ENCODE results near the gene DPH7. TPM values are rescaled to one million over a fixed set of nuclear protein-coding genes. Genes with fewer than 3 reads are reported as not detected.
A peak's percentile ranks its signal among the peaks of the same experiment; 100 is the strongest.

The DPH7 gene
- total RNA-seq, 4 donors from 2014 or later: 40.8 to 61.5 (median 42.4) TPM

DNA sequence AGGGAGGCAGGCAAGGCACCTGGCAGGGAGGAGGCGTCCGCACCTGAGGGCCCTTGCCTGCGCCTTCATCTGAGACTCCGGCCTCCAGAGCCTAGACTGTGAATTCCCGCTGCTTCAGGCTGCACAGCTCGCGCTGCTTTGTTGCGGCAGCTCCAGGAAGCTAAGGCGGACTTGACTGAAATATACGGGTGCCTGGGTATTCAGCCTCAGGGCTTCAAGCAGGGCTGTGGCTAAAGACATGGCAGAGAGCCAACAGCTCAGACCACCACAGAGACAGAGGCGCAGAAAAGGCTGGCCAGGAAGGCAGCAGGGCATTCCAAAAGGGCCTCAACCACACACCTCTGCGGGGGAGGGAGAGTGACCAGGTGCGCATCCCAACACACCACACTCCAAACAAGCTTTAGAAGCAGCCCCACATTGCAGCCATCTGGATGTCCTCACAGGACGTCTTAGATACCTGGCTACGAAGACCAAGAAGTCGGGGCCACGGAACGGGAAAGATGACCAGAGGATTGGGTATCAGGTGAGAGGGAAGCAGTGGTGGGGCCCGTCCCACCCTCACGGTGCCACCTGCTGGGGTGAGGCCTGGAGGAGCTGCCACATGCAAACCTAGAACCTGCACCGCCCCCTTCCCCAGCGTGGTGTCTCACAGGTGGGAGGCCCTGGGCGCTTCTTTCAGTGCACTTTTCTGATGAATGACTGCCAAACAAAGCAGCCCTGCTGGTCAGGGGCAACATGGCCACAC lies 1.7 kb upstream of the DPH7 start:
- TF ChIP-seq POLR2A (IDR thresholded peaks at IDR 0.05): no peak
- no peak for TF ChIP-seq CTCF (IDR thresholded peaks at IDR 0.05)
- no peak for TF ChIP-seq EP300 (IDR thresholded peaks at IDR 0.05)
- DNase-seq (ENCODE audit: low spot score in 2 of 2): no peak
- Histone ChIP-seq H3K27ac (no peak overlapping the region), H3K4me1 (peaks cover 0 to 41% (median 11%) of the 10 kb centered on the region in 4 donors), H3K9me3 (no peaks in the 10 kb centered on the region), H3K36me3 (peaks cover 0 to 65% (median 0%) of the 10 kb centered on the region in 3 donors), H3K27me3 (no peaks in the 10 kb centered on the region), H3K4me3 (no peak overlapping the region)
- 83 to 94% methylated on average over 18 to 20 of the region's 23 CpGs for WGBS, 2 donors

- no peaks in the 10 kb centered on the region for H3K27me3 ChIP-seq
- TF ChIP-seq EP300 (IDR thresholded peaks at IDR 0.05) (no peak), POLR2A (IDR thresholded peaks at IDR 0.05) (no peak), CTCF (IDR thresholded peaks at IDR 0.05) (no peak)
- peak overlapping the region; percentile 85 to 99 (median 99) for H3K4me3 ChIP-seq
- WGBS, 2 donors: 28 to 41% methylated on average over 18 to 19 of the region's 19 CpGs
- DNase-seq (ENCODE audit: low spot score in 2 of 2): no peak
- H3K4me1 ChIP-seq: peaks cover 0 to 47% (median 11%) of the 10 kb centered on the region in 4 donors
- peaks cover 0 to 65% (median 6%) of the 10 kb centered on the region in 3 donors for H3K36me3 ChIP-seq
- no peaks in the 10 kb centered on the region for H3K9me3 ChIP-seq
- H3K27ac ChIP-seq: peak overlapping the region; percentile 37 to 80 (median 66)
These were observed 507 bp upstream of the DPH7 start for GRCh38 chr9:137579259-137579604.

- no peaks in the 10 kb centered on the region for H3K27me3 ChIP-seq
- TF ChIP-seq POLR2A (IDR thresholded peaks at IDR 0.05) (no peak), CTCF (IDR thresholded peaks at IDR 0.05) (no peak), EP300 (IDR thresholded peaks at IDR 0.05) (no peak)
- WGBS, 2 donors: 81 to 86% methylated on average over 12 of the region's 12 CpGs
- H3K4me3 ChIP-seq: no peak overlapping the region
- no peaks in the 10 kb centered on the region for H3K9me3 ChIP-seq
- peaks cover 0 to 47% (median 11%) of the 10 kb centered on the region in 4 donors for H3K4me1 ChIP-seq
- H3K36me3 ChIP-seq: peaks cover 0 to 63% (median 15%) of the 10 kb centered on the region in 3 donors
- DNase-seq (ENCODE audit: low spot score in 2 of 2): no peak
- H3K27ac ChIP-seq: no peak overlapping the region
These were observed 2.9 kb downstream of the DPH7 start for GRCh38 chr9:137575716-137576411.

- H3K36me3 ChIP-seq: peaks cover 0 to 63% (median 15%) of the 10 kb centered on the region in 3 donors
- no peak for DNase-seq (ENCODE audit: low spot score in 2 of 2)
- peaks cover 0 to 44% (median 11%) of the 10 kb centered on the region in 4 donors for H3K4me1 ChIP-seq
- 63 to 71% methylated on average over 9 of the region's 9 CpGs for WGBS, 2 donors
- no peaks in the 10 kb centered on the region for H3K27me3 ChIP-seq
- TF ChIP-seq EP300 (IDR thresholded peaks at IDR 0.05) (no peak), POLR2A (IDR thresholded peaks at IDR 0.05) (no peak), CTCF (IDR thresholded peaks at IDR 0.05) (no peak)
- H3K27ac ChIP-seq: no peak overlapping the region
- H3K4me3 ChIP-seq: no peak overlapping the region
- H3K9me3 ChIP-seq: no peaks in the 10 kb centered on the region
These were observed 3.4 kb downstream of the DPH7 start for GRCh38 chr9:137575364-137575715.

DNA sequence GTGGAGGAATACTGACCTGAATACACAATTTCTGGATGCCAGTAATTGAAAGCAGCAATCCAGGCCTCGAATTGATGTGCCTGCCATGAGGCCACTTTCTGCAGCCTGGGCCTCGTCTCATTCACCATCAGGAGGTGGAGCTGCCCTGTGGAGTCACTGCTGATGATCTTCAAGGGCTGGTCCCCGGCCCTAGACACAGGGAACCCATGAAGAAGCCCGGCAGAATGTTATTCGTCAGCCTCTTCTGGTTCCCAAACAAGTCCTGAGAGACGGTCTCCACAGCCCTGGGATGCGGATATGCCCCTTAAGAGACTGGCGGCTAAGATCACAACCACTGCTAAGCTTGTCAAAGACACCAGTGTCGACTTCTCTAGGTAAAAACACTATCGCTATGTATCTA lies 4.5 kb downstream of the DPH7 start:
- TF ChIP-seq POLR2A (IDR thresholded peaks at IDR 0.05) (no peak), EP300 (IDR thresholded peaks at IDR 0.05) (no peak), CTCF (IDR thresholded peaks at IDR 0.05) (no peak)
- no peak overlapping the region for H3K27ac ChIP-seq
- H3K36me3 ChIP-seq: peaks cover 0 to 64% (median 15%) of the 10 kb centered on the region in 3 donors
- peaks cover 0 to 33% (median 11%) of the 10 kb centered on the region in 4 donors for H3K4me1 ChIP-seq
- no peaks in the 10 kb centered on the region for H3K27me3 ChIP-seq
- H3K9me3 ChIP-seq: no peaks in the 10 kb centered on the region
- no peak overlapping the region for H3K4me3 ChIP-seq
- no peak for DNase-seq (ENCODE audit: low spot score in 2 of 2)
- WGBS, 2 donors: 88 to 91% methylated on average over 10 of the region's 10 CpGs

Measured in tibial nerve (tissue), 4 donors.